Epithelial cell of proximal tubule (primary cell): ENCODE results near the gene ARHGAP1. TPM values are rescaled to one million over a fixed set of nuclear protein-coding genes. Genes with fewer than 3 reads are reported as not detected.

Source experiments
- DNase-seq: peaks from one replicate; pipeline ENCODE4 v3.0.0-alpha.2; 2011; ENCODE audit warnings: low read depth
- H3K4me3 ChIP-seq: 2 replicates; pipeline ENCODE4 v1.5.1; 2011; ENCODE audit warnings: low read depth, mild to moderate bottlenecking, low read length
- CTCF ChIP-seq: conservative IDR thresholded peaks from 2 replicates; pipeline ENCODE4 v1.5.1; 2012; ENCODE audit warnings: low read depth, mild to moderate bottlenecking, low read length
- total RNA-seq: library from RNA; depleted of rRNA; stranded (reverse); fragments of >200 nt; gene quantifications from 2 replicates; pipeline ENCODE4 v1.2.3, GENCODE V29; 2015

ARHGAP1 gene
- total RNA-seq, result 29.1 and 33.9 TPM in 2 replicates

GRCh38 chr11:46700241-46701077 is at the start of gene ARHGAP1, which contains the start of gene ZNF408:
ARHGAP1 (minus strand) TSS chr11:46700619; CDS start chr11:46696107, 4,512 bp downstream.
ZNF408 (plus strand) TSS chr11:46701031; CDS start chr11:46701048, 17 bp downstream.
- peak; percentile 92 for DNase-seq
- TF ChIP-seq CTCF, result no peak
- peak within 1 kb of the TSS; percentile 100 for H3K4me3 ChIP-seq

- DNase-seq, result no peak
- no peak overlapping the region for H3K4me3 ChIP-seq
- no peak for TF ChIP-seq CTCF
These were observed 46.7 kb upstream of the ARHGAP1 start for GRCh38 chr11:46747150-46747549.

- no peak overlapping the region for H3K4me3 ChIP-seq
- DNase-seq, result no peak
- TF ChIP-seq CTCF, result no peak
These were observed 45.6 kb upstream of the ARHGAP1 start for GRCh38 chr11:46745995-46746394.

GRCh38 chr11:46745328-46745727 is 44.9 kb upstream of the ARHGAP1 start:
- no peak for DNase-seq
- H3K4me3 ChIP-seq, result no peak overlapping the region
- TF ChIP-seq CTCF, result no peak

- DNase-seq, result no peak
- TF ChIP-seq CTCF, result no peak
- no peak overlapping the region for H3K4me3 ChIP-seq
These were observed 43.4 kb upstream of the ARHGAP1 start for GRCh38 chr11:46743693-46744339.

- DNase-seq, result no peak
- H3K4me3 ChIP-seq, result no peak overlapping the region
- no peak for TF ChIP-seq CTCF
These were observed 42.6 kb upstream of the ARHGAP1 start for GRCh38 chr11:46743043-46743442.
